NCI-H2029 treated with DMSO at 0.1 percent for 48 hours (cell line): ENCODE data around the gene PRAME.
"Not testable (repeated sequence)": the region's sequence is repeated elsewhere in the genome, so short reads cannot be mapped to it uniquely, and the experiment has no call there.

ENCODE experiments used
- DNase-seq: peaks from one replicate; lab custom pipeline; 2025; lab: John Stamatoyannopoulos, UW

PRAME gene

GRCh38 chr22:22550789-22551434 is 8.2 kb downstream of the PRAME start:
- no peak for DNase-seq

- DNase-seq: no peak
Observed at GRCh38 chr22:22548910-22549309, 10.2 kb downstream of the PRAME start.

GRCh38 chr22:22548317-22548716 is 10.7 kb downstream of the PRAME start:
- DNase-seq: no peak

- DNase-seq: no peak
Observed at GRCh38 chr22:22547692-22548300, 11.3 kb downstream of the PRAME start.

- no peak for DNase-seq
Observed at GRCh38 chr22:22547226-22547625, 11.8 kb downstream of the PRAME start.

DNA sequence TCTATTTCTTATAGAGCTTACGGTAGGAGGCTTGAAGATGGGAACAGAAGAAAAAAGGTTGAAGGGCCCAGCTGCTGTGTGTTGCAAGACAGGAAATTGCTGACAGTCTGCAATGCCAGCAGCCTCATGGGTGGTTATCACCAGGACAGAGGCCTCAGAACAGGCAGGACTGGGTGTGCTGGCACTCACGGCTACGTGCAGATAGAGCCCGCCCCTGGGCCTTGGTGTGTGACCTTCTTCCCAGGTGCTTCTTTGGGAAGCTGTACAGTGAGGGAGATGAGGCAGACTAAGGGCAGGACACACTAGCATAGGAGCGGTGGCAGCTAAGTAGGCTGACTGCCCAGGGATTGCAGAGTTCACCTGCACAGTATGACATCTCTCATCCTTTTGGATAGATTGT is 12.6 kb downstream of the PRAME start:
- DNase-seq: no peak

GRCh38 chr22:22545084-22545483 is 14.0 kb downstream of the PRAME start:
- DNase-seq: no peak

DNA sequence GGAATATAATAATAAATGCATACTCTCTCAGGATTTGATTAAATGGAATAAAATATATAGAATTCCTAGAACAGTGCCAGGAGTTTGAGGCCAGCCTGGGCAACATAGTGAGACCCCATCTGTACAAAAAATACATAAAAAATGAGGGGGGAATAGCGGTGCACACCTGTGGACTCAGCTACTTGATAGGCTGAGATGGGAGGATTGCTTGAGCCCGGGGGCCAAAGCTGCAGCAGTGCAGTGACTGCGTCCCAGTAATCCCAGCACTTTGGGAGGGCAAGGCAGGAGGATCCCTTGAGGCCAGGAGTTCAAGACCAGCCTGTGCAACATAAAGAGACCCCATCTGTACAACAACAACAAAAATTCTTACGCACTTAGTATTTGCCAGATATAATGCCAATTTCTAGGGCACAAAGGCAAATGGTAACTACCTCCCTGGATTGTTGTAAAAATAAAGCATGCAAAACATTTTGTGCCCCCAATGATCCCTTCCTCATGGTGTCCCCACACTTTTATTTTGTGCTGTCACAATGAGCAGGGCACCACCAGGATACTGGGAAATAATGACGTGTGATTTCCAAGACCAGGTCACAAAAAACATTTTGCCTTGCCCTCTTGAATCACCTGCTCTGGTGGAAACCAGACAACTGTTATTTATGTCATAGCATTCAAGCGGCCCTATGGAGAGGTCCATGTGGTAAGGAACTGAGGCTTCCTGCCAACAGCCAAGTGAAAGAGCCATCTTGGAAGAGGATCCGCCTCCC is 20.7 kb downstream of the PRAME start:
- no peak for DNase-seq

DNA sequence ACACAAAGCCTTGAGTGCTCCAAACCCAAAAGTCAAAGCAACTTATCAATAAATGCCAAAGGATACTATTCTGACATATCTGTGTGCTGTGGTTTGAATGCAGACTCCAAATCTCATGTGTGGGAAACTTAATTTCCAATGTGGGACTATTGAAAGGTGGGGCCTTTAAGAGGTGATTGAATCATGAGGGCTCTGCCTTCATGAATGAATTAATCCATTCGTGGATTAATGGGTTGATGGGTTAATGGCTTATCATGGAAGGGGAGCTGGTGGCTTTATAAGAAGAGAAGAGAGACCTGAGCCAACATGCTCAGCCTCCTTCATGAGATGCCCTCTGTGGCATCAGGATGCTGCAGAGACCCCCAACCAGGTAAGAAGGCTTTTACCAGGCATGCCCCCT is 22.1 kb downstream of the PRAME start:
- DNase-seq: no peak

DNA sequence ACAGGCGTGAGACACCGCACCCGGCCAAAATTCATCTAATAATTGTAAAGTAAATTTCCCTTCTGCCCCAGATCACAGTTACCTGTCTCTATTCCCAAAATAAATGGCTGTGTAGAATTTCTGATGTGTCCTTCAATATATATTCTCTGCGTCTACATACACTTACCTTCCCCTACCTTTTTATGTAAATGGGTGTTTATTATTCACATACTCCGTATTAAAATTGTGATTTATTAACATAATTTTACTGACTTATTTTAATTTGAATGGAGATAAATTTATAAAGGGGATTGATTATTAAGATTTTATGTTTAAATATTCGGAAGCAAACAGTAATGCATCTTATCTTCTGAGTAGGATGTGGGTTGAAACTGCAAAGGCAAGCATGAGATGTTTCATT is 22.6 kb downstream of the PRAME start:
- no peak for DNase-seq

DNA sequence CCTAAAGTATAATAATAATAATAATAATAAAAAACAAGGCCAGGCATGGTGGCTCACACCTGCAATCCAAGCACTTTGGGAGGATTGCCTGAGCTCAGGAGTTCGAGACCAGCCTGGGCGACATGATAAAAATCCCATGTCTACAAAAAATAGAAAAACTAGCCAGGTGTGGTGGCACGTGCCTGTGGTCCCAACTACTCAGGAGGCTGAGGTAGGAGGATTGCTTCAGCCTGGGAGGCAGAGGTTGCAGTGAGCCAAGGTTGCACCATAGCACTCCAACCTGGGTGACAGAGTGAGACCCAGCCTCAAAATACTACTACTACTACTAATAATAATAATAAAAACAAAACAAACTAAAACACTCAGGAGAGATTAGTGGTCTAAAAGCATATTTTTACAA is 23.4 kb downstream of the PRAME start:
- no peak for DNase-seq

DNA sequence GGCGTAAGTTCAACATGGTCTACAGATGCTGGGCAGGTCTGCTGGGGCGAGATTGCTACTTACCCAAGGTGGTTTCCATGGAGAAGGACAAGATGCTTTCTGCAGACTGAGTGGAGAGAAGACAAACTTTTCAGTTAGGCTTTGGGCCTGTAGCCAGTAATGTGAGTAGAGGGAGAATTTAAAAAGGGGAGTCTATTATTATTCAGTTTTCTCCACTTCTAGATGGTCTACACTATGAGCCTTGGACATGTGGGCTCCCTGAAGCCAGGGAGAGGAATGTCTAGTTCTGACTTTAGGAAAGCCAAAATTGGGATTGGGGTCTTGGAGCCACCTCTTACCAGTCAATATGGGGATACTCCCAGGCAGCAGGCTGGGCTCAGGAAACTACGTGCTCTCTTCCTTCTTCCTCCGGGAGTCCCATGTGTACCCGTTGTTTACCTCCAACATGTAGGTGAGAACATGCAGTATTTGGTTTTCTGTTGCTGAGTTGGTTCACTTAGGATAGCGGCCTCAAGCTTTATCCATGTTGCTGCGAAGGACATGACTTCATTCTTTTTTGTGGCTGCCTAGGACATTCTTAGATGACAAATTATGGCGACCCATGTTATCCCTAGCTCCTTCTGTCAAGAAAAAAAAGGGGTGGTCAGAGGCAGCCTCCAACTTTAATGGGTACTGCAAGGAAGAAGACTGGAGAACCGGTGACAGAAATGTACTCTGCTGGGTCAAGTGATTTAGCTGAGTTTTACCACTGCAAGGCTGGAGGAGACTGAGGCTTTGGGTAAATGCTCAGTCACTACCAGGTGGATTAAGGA is 24.3 kb downstream of the PRAME start:
- no peak for DNase-seq

GRCh38 chr22:22533863-22534262 is 25.2 kb downstream of the PRAME start:
- no peak for DNase-seq

- no peak for DNase-seq
Observed at GRCh38 chr22:22533417-22533816, 25.6 kb downstream of the PRAME start.

DNA sequence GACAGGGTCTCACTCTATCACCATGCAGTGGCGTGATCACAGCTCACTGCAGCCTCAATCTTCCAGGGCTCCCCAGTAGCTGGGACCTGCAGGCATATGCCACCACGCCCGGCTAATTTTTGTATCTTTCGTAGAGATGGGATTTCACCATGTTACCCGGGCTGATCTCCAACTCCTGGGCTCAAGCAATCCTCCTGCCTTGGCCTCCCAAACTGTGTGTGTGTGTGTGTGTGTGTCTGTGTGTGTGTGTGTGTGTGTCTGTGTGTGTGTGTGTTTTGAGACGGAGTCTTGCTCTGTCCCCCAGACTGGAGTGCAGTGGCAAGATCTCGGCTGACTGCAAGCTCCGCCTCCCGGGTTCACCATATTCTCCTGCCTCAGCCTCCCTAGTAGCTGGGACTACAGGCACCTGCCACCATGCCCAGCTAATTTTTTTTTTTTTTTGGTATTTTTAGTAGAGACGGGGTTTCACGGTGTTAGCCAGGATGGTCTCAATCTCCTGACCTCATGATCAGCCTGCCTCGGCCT is 26.5 kb downstream of the PRAME start:
- DNase-seq: not testable (repeated sequence)

DNA sequence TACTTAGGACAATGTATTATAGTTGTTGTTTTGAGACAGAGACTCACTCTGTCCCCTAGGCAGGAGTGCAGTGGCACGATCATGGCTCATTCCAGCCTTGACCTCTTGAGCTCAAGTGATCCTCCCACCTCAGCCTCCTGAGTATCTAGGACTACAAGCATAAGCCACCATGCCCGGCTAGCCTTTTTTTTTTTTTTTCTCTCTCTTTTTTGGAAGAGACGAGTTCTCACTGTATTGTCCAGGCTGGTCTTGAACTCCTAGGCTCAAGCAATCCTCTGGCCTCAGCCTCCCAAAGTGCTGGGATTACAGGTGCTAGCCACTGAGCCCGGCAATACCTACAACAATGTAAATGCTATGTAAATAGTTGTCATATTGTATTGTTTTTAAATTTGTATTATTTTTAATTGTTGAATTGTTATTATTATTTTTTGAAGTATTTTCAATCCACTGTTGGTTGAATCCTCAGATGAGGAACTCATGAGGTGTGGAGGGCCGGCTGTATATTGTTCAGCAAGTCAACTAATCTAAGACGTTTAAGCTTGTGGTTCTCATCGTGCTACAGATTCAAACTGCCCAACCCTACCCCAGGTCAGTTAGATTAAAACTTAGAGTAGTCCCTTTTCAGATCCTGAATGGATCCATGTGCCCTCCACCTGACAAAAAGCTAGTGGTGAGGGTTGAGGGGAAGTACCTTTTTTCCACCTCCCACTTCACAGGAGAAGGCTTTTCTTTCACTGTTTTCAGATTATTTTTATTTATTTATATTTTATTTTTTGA is 27.1 kb downstream of the PRAME start:
- DNase-seq: no peak

- no peak for DNase-seq
Observed at GRCh38 chr22:22528780-22529179, 30.3 kb downstream of the PRAME start.

GRCh38 chr22:22527312-22527711 is 31.8 kb downstream of the PRAME start:
- DNase-seq: no peak

- DNase-seq: no peak
Observed at GRCh38 chr22:22526125-22526912, 32.7 kb downstream of the PRAME start.

DNA sequence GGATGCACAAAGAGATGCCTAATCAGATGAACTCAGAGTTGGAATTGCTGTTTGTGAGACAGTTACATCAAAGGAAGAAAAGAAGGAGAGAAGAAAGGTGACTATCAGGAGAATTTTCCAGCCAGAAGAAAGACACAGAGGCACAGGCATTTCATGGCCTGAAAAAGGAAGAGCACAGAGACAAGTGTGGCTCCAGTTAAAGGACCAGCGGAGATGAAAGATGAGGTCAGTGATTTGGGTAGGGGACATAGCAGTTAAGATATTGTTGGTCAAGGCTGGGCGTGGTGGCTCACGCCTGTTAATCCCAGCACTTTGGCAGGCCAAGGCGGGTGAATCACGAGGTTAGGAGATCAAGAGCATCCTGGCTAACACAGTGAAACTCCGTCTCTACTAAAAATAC is 35.6 kb downstream of the PRAME start:
- DNase-seq: no peak

- no peak for DNase-seq
Observed at GRCh38 chr22:22521631-22522030, 37.4 kb downstream of the PRAME start.
